Coronary artery (tissue), 2 donors: ENCODE measurements around the gene MMP3.

Experiments used
- DNase-seq: peaks from one replicate; pipeline ENCODE4 v3.0.0-alpha.2; 2017; ENCODE audit warnings: low spot score
- H3K27ac ChIP-seq, 2 donors: fragments of 200-600 bp; sonication (generic); one replicate each; pipeline ENCODE4 v1.5.1; 2016 to 2019
- H3K4me3 ChIP-seq: fragments of 200-600 bp; sonication (generic); 2 replicates; pipeline ENCODE4 v1.5.1; 2016; ENCODE audit warnings: mild to moderate bottlenecking, moderate library complexity
- CTCF ChIP-seq: fragments of 200-600 bp; sonication (generic); IDR thresholded peaks from one replicate; pipeline ENCODE4 v1.5.1; 2019; ENCODE audit warnings: antibody characterized with exemption

MMP3 gene

GRCh38 chr11:102849311-102849710, 5.9 kb upstream of the MMP3 start:
- H3K27ac ChIP-seq: no peak overlapping the region
- H3K4me3 ChIP-seq: no peak overlapping the region
- no peak for TF ChIP-seq CTCF
- DNase-seq: no peak

GRCh38 chr11:102846292-102846691, 2.9 kb upstream of the MMP3 start:
- DNase-seq: no peak
- no peak overlapping the region for H3K4me3 ChIP-seq
- no peak for TF ChIP-seq CTCF
- no peak overlapping the region for H3K27ac ChIP-seq

GRCh38 chr11:102842930-102843329, 479 bp downstream of the MMP3 start:
- Histone ChIP-seq H3K27ac (no peak overlapping the region), H3K4me3 (no peak overlapping the region)
- no peak for DNase-seq
- no peak for TF ChIP-seq CTCF

GRCh38 chr11:102840018-102840417, 3.4 kb downstream of the MMP3 start:
- TF ChIP-seq CTCF: no peak
- Histone ChIP-seq H3K27ac (no peak overlapping the region), H3K4me3 (no peak overlapping the region)
- DNase-seq: no peak

- DNase-seq: no peak
- no peak for TF ChIP-seq CTCF
- no peak overlapping the region for H3K4me3 ChIP-seq
- no peak overlapping the region for H3K27ac ChIP-seq
Observed at GRCh38 chr11:102837646-102838045, 5.8 kb downstream of the MMP3 start.

GRCh38 chr11:102837156-102837555, 6.3 kb downstream of the MMP3 start:
- Histone ChIP-seq H3K27ac (no peak overlapping the region), H3K4me3 (no peak overlapping the region)
- no peak for TF ChIP-seq CTCF
- DNase-seq: no peak

- no peak for DNase-seq
- no peak overlapping the region for H3K4me3 ChIP-seq
- TF ChIP-seq CTCF: no peak
- H3K27ac ChIP-seq: no peak overlapping the region
Observed at GRCh38 chr11:102836290-102836875, 7.0 kb downstream of the MMP3 start.
